MCF 10A (cell line): Measurements from ENCODE around the gene DDIT3. TPM values are rescaled to one million over a fixed set of nuclear protein-coding genes. Genes with fewer than 3 reads are reported as not detected.
A peak's percentile ranks its signal among the peaks of the same experiment; 100 is the strongest.

Experiments used
- BruUV-seq: library from RNA; stranded (reverse); fragments of 400-500 nt; replicated peaks from 2 replicates; lab custom pipeline; 2021; lab: Mats Ljungman, UMichigan
- CTCF ChIA-PET: fragments of 300-600 bp; sonication (Branson Sonifier 250); formaldehyde crosslinking; extraction: SDS; loops from one replicate; lab custom pipeline; 2021; ENCODE audit warnings: antibody characterized with exemption, inconsistent platforms; lab: Yijun Ruan, JAX
- POLR2A ChIA-PET: fragments of 300-600, 350-650 bp; sonication (Branson Sonifier 250); formaldehyde crosslinking; extraction: SDS; loops from one replicate; lab custom pipeline; 2020; ENCODE audit warnings: antibody characterized with exemption, inconsistent platforms; lab: Yijun Ruan, JAX
- DNase-seq: peaks from one replicate; pipeline ENCODE4 v3.0.0-alpha.2; 2018; ENCODE audit not compliant: unreplicated experiment
- H3K27ac Mint-ChIP-seq: one replicate; pipeline ENCODE4 v1.8.0; 2022; ENCODE audit warnings: mild to moderate bottlenecking, low read depth, mixed read lengths; ENCODE audit not compliant: unreplicated experiment
- H3K27me3 Mint-ChIP-seq: one replicate; pipeline ENCODE4 v1.8.0; 2022; ENCODE audit warnings: mixed read lengths; ENCODE audit not compliant: insufficient read depth, unreplicated experiment
- H3K36me3 Mint-ChIP-seq: one replicate; pipeline ENCODE4 v1.8.0; 2022; ENCODE audit warnings: mild to moderate bottlenecking, moderate library complexity, mixed read lengths; ENCODE audit not compliant: insufficient read depth, unreplicated experiment
- H3K4me1 Mint-ChIP-seq: one replicate; pipeline ENCODE4 v1.8.0; 2022; ENCODE audit warnings: mixed read lengths; ENCODE audit not compliant: insufficient read depth, unreplicated experiment
- H3K4me3 Mint-ChIP-seq: one replicate; pipeline ENCODE4 v1.8.0; 2022; ENCODE audit warnings: mild to moderate bottlenecking, moderate library complexity, mixed read lengths; ENCODE audit not compliant: unreplicated experiment
- H3K9me3 Mint-ChIP-seq: one replicate; pipeline ENCODE4 v1.8.0; 2022; ENCODE audit warnings: mixed read lengths; ENCODE audit not compliant: unreplicated experiment
- intact Hi-C: fragments of 100-400 bp; cut with micrococcal nuclease; formaldehyde crosslinking; loops from 2 replicates; pipeline ENCODE4 v1.14.1; 2022
- total RNA-seq: library from RNA; stranded (reverse); gene quantifications from 2 replicates; pipeline ENCODE4 v1.2.3, GENCODE V29; 2022
- TF ChIP-seq, protein P1 (sequence below): fragments of 200-600 bp; IDR thresholded peaks from one replicate; pipeline ENCODE4 v1.8.0; 2022; ENCODE audit warnings: antibody characterized with exemption, mild to moderate bottlenecking; ENCODE audit not compliant: unreplicated experiment

DDIT3 gene
- total RNA-seq, 1 experiment from 2014 or later = 156 TPM

DNA sequence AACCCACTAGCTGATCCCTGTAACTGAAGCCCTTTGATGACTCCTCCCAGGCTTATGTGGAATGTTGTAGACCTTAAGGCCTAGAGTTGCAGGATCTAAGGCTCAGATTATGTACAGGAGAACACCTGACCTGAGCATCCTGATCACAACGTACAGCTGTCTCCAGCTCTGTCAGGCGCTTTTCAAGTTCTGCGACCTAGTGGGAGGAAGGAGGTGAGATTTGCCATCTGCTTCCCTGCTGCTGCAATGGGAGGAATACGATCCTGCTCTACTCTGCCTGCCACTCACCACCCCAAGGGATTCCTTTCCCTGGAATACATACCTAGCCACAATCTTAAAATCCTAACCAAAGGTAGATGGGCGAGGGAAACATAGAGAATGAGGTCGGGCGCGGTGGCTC is 12.8 kb upstream of the DDIT3 start:
- H3K4me1 Mint-ChIP-seq = no peaks in the 10 kb centered on the region
- H3K36me3 Mint-ChIP-seq = peaks cover 72% of the 10 kb centered on the region
- TF ChIP-seq, protein P1, sequence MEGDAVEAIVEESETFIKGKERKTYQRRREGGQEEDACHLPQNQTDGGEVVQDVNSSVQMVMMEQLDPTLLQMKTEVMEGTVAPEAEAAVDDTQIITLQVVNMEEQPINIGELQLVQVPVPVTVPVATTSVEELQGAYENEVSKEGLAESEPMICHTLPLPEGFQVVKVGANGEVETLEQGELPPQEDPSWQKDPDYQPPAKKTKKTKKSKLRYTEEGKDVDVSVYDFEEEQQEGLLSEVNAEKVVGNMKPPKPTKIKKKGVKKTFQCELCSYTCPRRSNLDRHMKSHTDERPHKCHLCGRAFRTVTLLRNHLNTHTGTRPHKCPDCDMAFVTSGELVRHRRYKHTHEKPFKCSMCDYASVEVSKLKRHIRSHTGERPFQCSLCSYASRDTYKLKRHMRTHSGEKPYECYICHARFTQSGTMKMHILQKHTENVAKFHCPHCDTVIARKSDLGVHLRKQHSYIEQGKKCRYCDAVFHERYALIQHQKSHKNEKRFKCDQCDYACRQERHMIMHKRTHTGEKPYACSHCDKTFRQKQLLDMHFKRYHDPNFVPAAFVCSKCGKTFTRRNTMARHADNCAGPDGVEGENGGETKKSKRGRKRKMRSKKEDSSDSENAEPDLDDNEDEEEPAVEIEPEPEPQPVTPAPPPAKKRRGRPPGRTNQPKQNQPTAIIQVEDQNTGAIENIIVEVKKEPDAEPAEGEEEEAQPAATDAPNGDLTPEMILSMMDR = no peak
- DNase-seq = no peak
- no peaks in the 10 kb centered on the region for H3K9me3 Mint-ChIP-seq
- no peak overlapping the region for H3K4me3 Mint-ChIP-seq
- CTCF ChIA-PET = interaction anchor here (1.4 kb wide), 1 partner anchor 9 kb away, joined by 6 read pairs; no protein-coding TSS in a partner anchor
- no peak overlapping the region for H3K27ac Mint-ChIP-seq
- intact Hi-C loops = no loop called here
- no peaks in the 10 kb centered on the region for H3K27me3 Mint-ChIP-seq
- POLR2A ChIA-PET = interaction anchor here (1.3 to 2.1 kb wide), 6 partner anchors 8 to 14 kb away, joined by 4 to 10 read pairs (median 6); partner anchors contain the start of genes DCTN2 and MBD6
- no TSS peak for BruUV-seq

DNA sequence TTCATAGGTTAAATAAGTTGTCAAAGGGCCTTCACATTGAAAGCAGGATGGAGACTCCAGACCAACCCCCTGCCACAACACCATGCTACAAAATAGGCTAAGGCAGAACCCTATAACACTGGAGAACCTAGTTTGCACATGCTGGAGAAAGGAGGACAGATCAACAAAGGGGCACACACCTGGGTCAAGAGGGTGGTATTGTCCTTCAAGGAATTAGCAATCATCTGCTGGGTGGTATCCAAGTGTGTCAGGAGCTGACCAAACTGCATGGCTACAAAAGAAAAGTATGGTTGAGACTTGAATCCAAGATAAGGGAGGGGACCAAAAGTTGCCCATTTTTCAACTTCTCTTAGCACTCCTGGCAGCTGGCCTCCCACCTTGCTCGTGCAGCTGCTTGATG is 11.5 kb upstream of the DDIT3 start:
- Mint-ChIP-seq H3K27me3 (no peaks in the 10 kb centered on the region), H3K4me3 (no peak overlapping the region), H3K36me3 (peaks cover 73% of the 10 kb centered on the region), H3K4me1 (no peaks in the 10 kb centered on the region), H3K27ac (no peak overlapping the region), H3K9me3 (no peaks in the 10 kb centered on the region)
- no peak for DNase-seq
- ChIA-PET CTCF (interaction anchor here (0.6 to 1.6 kb wide), 4 partner anchors 8 to 127 kb away, joined by 3 to 7 read pairs (median 6); no protein-coding TSS in a partner anchor), POLR2A (interaction anchor here (0.6 to 1.8 kb wide), 6 partner anchors 8 to 15 kb away, joined by 3 to 10 read pairs (median 5); partner anchors contain the start of gene DCTN2)
- BruUV-seq = no TSS peak
- TF ChIP-seq, protein P1 = no peak
- intact Hi-C loops = no loop called here

- TF ChIP-seq, protein P1 = no peak
- POLR2A ChIA-PET = interaction anchor here (0.6 to 1.5 kb wide), 6 partner anchors 10 to 1183 kb away, joined by 3 to 4 read pairs (median 3); partner anchors contain the start of genes DDIT3 and PIP4K2C
- Mint-ChIP-seq H3K27me3 (no peaks in the 10 kb centered on the region), H3K36me3 (peaks cover 80% of the 10 kb centered on the region), H3K4me3 (no peak overlapping the region), H3K4me1 (no peaks in the 10 kb centered on the region), H3K27ac (no peak overlapping the region), H3K9me3 (no peaks in the 10 kb centered on the region)
- CTCF ChIA-PET = interaction anchor here (0.8 kb wide), 1 partner anchor 53 kb away, joined by 5 read pairs; no protein-coding TSS in a partner anchor
- no peak for DNase-seq
- BruUV-seq = TSS peak; percentile 86
- intact Hi-C loops = no loop called here
These were observed 10.3 kb upstream of the DDIT3 start for GRCh38 chr12:57530396-57531142.

DNA sequence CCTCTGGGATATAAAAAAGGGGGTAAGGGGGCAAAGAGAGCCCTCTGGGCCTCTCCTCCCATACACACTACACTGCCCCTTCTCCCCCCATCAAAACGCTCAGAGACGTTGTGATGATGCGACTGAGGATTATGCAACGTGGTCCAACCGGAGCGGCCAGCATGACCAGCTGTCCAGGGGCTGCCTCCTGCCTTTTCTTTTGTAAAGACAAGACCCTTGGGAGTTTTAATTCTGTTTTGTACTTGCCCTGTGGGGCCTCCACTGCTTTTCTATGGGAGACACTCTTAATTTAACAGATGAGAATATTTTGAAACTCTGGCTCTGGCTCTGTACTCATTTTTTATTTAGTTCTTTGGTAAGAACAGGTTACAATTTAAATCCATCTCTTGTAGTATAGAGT is 9.5 kb upstream of the DDIT3 start:
- H3K4me3 Mint-ChIP-seq = no peak overlapping the region
- H3K27ac Mint-ChIP-seq = peak overlapping the region; percentile 23
- intact Hi-C loops = no loop called here
- TSS peak; percentile 46 for BruUV-seq
- ChIA-PET POLR2A (interaction anchor here (0.6 to 1.5 kb wide), 4 partner anchors 9 to 61 kb away, joined by 3 to 4 read pairs (median 4); partner anchors contain the start of genes DDIT3 and PIP4K2C), CTCF (interaction anchor here (0.8 kb wide), 1 partner anchor 54 kb away, joined by 5 read pairs; no protein-coding TSS in a partner anchor)
- no peak for DNase-seq
- no peaks in the 10 kb centered on the region for H3K9me3 Mint-ChIP-seq
- no peaks in the 10 kb centered on the region for H3K4me1 Mint-ChIP-seq
- TF ChIP-seq, protein P1 = no peak
- no peaks in the 10 kb centered on the region for H3K27me3 Mint-ChIP-seq
- H3K36me3 Mint-ChIP-seq = peaks cover 84% of the 10 kb centered on the region
